Hypothalamus (tissue), 51 donors: ENCODE results near the gene TMEM86A.
"Not testable (repeated sequence)": the region's sequence is repeated elsewhere in the genome, so short reads cannot be mapped to it uniquely, and the experiment has no call there.

ENCODE experiments used
- DNase-seq, 51 donors: peaks; one replicate each; lab custom pipeline; 2025; lab: John Stamatoyannopoulos, UW

The TMEM86A gene

GRCh38 chr11:18698341-18699268 is at the start of gene TMEM86A:
Gene TMEM86A (plus strand): TSS chr11:18698779. CDS start chr11:18698887, 108 bp downstream.
- DNase-seq: peak; percentile 55 to 94 (median 87)

GRCh38 chr11:18650353-18650752 is 48.2 kb upstream of the TMEM86A start:
- no peak for DNase-seq

GRCh38 chr11:18650859-18651557 is 47.6 kb upstream of the TMEM86A start:
- DNase-seq: no peak

- DNase-seq: no peak
Measured at GRCh38 chr11:18657673-18658072, 40.9 kb upstream of the TMEM86A start.

GRCh38 chr11:18665353-18665872 is 33.2 kb upstream of the TMEM86A start:
- DNase-seq: not testable (repeated sequence)

- DNase-seq: no peak
Measured at GRCh38 chr11:18668131-18668530, 30.4 kb upstream of the TMEM86A start.

GRCh38 chr11:18669219-18669596 is 29.4 kb upstream of the TMEM86A start:
- no peak for DNase-seq

GRCh38 chr11:18669711-18670110 is 28.9 kb upstream of the TMEM86A start:
- no peak for DNase-seq

GRCh38 chr11:18671246-18671645 is 27.3 kb upstream of the TMEM86A start:
- DNase-seq: no peak

- not testable (repeated sequence) for DNase-seq
Measured at GRCh38 chr11:18672209-18672608, 26.4 kb upstream of the TMEM86A start.

GRCh38 chr11:18676803-18677202 is 21.8 kb upstream of the TMEM86A start:
- no peak for DNase-seq

GRCh38 chr11:18677560-18677959 is 21.0 kb upstream of the TMEM86A start:
- DNase-seq: no peak

- not testable (repeated sequence) for DNase-seq
Measured at GRCh38 chr11:18681949-18682348, 16.6 kb upstream of the TMEM86A start.

- DNase-seq: no peak
Measured at GRCh38 chr11:18682466-18682865, 16.1 kb upstream of the TMEM86A start.

- no peak for DNase-seq
Measured at GRCh38 chr11:18684267-18684666, 14.3 kb upstream of the TMEM86A start.

GRCh38 chr11:18691467-18692140 is 7.0 kb upstream of the TMEM86A start:
- not testable (repeated sequence) for DNase-seq

- no peak for DNase-seq
Measured at GRCh38 chr11:18692941-18693760, 5.4 kb upstream of the TMEM86A start.

GRCh38 chr11:18696638-18697225 is 1.8 kb upstream of the TMEM86A start:
- DNase-seq: no peak

- DNase-seq: no peak
Measured at GRCh38 chr11:18697576-18697975, 1.0 kb upstream of the TMEM86A start.

GRCh38 chr11:18699269-18699596 is 654 bp downstream of the TMEM86A start:
- no peak for DNase-seq
